Raji (cell line): ENCODE measurements around the gene OS9.

Source experiments
- POLR2A ChIP-seq: IDR thresholded peaks from 2 replicates; pipeline ENCODE4 v1.6.1; 2011; ENCODE audit warnings: low read depth, low read length, control low read depth; ENCODE audit not compliant: insufficient read depth

OS9 gene

DNA sequence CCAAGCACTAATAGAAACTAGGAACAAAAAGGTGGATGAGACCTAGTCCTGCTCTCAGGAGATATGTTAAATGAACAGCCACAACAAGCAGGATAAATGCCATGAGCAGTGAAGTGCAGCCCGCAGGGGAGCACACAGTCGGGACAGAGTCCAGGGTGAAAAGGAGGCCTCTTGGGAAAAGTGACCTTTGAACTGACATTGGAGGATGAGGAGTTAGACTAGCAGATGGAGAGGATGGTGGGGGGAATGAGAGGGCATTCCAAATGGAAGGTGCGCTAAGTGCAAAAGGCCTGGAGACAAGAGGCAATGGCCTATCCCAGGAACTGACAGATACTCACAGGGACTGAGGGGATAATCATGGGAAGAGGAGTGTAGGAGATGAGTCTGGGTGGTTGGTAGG, 4.5 kb downstream of the OS9 start:
- TF ChIP-seq POLR2A = no peak

DNA sequence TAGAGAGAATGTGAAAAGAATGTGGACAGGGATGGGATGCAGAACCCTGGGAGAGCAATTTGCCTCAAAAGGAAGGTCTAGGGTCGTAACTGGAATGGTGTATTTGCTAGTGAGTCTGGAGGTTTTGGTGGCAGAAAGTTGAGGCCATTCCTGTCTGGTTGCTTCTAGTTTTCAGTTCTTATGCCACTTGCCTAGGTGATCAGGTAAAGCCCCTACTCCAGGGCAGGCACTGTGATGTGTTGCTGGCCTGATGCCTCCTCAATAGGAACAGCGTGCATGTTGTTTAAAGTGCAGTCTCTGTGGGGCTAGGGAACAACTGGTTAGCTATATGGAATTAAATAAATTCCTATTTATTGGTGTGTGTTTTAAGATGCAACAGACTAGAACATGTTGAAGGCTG, 6.4 kb downstream of the OS9 start:
- no peak for TF ChIP-seq POLR2A

DNA sequence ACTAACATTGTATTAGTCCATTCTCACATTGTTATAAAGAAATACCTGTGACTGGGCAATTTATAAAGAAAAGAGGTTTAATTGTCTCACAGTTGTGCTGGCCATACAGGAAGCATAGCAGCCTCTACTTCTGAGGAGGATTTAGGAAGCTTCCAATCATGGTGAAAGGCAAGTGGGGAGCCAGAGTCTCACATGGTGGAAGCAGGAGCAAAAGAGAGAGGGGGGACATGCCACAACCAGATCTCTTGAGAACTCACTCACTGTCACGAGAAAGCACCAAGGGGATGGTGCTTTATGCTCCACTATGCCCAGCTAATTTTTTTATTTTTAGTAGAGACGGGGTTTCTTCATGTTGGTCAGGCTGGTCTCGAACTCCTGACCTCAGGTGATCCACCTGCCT, 13.3 kb downstream of the OS9 start:
- TF ChIP-seq POLR2A = no peak

DNA sequence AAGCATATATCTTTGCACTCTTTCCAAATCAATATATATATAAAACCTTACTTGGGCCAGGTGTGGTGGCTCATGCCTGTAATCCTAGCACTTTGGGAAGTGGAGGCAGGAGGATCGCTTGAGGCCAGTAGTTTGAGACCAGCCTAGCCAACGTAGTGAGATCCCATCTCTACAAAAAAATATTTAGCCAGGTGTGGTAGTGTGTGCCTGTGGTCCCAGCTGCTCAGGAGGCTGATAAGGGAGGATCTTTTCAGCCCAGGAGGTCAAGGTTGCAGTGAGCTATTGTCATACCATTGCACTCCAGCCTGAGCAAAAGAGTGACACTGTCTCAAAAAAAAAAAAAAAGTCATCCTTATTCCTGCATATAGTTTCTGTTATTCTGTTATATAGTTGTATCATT, 14.4 kb downstream of the OS9 start:
- TF ChIP-seq POLR2A = no peak

DNA sequence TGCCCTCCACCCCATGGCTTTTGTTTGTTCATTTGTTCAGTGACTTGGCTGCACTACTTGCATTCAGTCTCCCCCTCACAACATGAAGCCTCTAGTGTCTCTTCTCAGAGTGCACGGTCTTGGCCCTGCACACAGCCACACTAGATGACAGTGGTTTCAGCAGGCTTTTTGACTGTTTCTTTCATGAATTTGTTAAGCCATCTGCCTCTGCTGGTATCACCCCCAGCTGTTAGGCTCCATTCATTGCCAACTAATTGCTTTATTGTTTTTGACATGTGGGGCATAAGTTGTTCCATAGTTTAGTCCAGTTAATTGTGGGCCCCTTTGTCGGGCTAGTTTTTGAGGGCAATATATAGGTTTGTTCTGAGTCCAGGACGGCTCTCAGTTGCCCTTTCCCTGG, 18.8 kb downstream of the OS9 start:
- TF ChIP-seq POLR2A = no peak

DNA sequence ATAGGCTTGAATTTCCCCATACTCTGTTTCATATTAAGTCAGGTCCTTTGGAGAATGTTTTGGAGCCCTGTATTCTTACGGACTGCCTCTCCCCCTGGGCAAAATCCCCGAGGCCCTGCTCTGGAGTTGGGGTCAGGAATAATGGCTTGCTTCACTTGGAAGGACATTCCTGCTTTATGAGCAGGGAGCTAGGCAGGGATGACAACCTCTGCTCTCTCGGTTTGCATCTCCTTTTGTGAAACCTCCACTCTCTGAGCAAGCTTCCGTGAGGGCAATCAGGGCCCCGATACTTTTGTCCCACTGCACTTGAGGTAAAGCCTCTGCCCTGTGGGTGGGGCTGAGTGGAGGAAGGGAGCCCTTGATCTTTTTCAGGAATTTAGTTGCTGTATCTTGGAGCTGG, 19.3 kb downstream of the OS9 start:
- no peak for TF ChIP-seq POLR2A

DNA sequence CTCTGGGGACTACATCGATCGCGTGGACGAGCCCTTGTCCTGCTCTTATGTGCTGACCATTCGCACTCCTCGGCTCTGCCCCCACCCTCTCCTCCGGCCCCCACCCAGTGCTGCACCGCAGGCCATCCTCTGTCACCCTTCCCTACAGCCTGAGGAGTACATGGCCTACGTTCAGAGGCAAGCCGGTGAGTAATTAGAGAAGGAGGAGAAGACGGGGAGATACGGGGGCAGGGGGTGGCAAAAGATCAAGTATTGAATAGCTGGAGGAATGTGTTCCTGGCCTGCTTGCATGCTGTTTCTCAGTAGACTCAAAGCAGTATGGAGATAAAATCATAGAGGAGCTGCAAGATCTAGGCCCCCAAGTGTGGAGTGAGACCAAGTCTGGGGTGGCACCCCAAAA, 21.9 kb downstream of the OS9 start:
- TF ChIP-seq POLR2A = no peak

DNA sequence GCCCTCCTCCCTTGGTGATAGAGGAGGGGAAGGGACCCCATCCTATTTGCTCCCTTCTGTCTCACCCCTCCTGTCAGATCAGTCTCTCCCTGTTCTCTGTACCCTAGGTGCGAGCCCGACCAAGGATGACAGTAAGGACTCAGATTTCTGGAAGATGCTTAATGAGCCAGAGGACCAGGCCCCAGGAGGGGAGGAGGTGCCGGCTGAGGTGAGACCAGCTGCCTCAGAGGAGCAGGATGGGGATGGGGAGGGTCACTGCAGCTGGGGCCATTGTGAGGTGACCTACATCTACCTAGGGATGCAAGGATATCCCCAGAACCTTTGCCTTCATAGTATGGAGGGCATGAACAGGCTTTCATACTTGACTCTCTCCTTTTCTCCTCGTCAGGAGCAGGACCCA, 22.4 kb downstream of the OS9 start:
- TF ChIP-seq POLR2A = no peak

DNA sequence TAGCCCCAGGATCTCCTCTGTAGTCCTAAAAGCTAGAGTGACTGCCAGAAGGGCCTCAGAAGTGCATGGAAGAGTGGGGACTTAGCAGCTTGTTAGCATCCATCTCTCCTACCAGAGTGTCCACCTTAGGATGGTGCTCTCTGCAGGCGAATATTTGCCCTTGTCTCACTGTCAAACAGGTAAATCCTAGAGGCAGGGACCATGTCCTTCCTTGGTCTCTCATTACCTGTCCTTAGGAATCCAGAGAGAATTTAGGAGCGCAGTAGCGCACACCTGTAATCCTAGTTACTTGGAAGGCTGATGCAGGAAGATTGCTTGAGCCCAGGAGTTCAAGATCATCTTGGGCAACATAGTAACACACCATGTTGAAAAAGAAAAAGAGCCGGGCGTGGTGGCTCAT, 23.2 kb downstream of the OS9 start:
- TF ChIP-seq POLR2A = no peak

DNA sequence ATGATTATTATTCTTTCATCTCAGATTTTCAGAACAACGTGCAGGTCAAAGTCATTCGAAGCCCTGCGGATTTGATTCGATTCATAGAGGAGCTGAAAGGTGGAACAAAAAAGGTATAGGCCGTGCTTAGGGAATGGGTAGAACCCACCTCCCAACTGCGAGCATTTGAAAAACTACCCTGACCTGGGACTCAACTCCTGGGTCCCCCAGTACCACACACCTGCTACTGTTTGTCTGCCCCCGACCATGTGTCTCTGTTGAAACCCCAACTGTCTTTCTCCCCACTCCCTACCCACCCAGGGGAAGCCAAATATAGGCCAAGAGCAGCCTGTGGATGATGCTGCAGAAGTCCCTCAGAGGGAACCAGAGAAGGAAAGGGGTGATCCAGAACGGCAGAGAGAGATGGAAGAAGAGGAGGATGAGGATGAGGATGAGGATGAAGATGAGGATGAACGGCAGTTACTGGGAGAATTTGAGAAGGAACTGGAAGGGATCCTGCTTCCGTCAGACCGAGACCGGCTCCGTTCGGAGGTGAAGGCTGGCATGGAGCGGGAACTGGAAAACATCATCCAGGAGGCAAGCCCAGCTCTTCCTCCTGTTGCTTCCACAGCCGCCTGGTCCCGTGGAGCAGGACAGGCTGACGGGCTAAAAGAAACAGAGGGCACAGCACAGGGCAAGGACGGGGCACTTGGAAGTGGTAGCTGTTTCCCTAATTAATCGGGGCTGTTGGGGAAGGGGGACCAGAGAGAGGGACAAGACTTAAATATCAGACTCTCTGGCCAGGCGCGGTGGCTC, 24.1 kb downstream of the OS9 start:
- no peak for TF ChIP-seq POLR2A

DNA sequence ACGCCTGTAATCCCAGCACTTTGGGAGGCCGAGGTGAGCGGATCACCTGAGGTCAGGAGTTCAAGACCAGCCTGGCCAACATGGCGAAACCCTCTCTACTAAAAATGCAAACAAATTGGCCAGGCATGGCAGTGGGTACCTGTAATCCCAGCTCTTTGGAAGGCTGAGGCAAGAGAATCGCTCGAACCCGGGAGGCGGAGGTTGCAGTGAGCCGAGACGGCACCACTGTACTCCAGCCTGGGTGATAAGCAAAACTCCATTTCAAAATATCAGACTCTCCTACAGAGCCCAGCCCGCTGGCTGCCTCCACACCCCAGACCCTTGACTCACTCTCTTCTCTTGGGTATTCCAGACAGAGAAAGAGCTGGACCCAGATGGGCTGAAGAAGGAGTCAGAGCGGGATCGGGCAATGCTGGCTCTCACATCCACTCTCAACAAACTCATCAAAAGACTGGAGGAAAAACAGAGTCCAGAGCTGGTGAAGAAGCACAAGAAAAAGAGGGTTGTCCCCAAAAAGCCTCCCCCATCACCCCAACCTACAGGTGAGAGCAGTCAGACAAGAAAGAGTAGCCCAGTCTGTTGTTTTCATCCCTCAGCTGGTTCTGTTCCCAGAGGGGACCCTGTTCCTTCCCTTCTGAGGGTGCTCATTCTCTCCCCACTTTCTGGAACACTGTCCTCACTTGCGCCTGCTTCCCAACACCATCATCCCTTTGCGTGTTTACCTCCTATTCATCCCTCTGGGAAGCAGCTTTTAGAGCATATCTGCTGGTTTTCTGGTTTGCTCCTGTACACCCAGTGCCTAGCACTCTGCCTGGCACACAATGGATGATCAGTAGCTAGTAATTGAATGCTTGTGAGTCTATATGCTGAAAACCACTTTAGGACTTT, 25.0 kb downstream of the OS9 start:
- no peak for TF ChIP-seq POLR2A

DNA sequence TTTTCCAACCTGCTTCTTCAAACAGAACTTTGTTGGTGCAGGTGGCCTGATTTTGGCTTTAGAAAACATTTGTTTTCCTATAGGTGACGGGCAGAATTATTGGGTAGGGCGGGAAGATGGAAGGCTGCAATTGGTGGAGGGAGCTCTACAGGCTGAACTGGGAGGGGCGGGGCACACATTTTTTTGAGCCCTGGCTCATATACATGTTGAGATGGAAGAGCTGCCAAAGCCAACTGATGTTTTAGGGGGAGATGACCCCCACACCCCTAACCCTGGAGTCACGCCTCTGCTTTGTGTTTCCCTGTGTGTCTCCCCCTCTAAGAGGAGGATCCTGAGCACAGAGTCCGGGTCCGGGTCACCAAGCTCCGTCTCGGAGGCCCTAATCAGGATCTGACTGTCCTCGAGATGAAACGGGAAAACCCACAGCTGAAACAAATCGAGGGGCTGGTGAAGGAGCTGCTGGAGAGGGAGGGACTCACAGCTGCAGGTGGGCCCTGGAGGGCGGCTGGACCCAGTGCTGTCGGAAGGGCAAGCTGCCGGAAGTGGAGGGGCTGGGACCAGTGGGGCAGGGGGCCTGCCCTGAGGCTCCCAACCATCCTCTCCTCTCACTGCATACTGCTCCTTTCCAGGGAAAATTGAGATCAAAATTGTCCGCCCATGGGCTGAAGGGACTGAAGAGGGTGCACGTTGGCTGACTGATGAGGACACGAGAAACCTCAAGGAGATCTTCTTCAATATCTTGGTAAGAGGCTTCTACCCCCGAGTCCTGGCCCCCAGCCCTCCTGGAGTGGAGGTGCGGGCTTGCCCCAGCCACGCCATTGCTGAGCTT, 26.1 kb downstream of the OS9 start:
- no peak for TF ChIP-seq POLR2A

DNA sequence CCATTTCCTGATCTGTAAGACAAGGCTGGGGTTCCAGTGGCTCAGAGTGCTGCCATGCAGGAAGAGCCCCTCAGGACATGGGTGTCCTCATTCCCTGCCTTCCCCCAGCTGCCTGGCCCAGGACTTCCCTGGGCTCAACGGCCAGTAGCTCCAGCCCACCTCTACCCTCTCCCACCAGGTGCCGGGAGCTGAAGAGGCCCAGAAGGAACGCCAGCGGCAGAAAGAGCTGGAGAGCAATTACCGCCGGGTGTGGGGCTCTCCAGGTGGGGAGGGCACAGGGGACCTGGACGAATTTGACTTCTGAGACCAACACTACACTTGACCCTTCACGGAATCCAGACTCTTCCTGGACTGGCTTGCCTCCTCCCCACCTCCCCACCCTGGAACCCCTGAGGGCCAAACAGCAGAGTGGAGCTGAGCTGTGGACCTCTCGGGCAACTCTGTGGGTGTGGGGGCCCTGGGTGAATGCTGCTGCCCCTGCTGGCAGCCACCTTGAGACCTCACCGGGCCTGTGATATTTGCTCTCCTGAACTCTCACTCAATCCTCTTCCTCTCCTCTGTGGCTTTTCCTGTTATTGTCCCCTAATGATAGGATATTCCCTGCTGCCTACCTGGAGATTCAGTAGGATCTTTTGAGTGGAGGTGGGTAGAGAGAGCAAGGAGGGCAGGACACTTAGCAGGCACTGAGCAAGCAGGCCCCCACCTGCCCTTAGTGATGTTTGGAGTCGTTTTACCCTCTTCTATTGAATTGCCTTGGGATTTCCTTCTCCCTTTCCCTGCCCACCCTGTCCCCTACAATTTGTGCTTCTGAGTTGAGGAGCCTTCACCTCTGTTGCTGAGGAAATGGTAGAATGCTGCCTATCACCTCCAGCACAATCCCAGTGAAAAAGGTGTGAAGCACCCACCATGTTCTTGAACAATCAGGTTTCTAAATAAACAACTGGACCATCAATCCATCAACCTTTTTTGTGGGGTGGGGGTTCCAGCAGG, 27.0 kb downstream of the OS9 start:
- TF ChIP-seq POLR2A = no peak

DNA sequence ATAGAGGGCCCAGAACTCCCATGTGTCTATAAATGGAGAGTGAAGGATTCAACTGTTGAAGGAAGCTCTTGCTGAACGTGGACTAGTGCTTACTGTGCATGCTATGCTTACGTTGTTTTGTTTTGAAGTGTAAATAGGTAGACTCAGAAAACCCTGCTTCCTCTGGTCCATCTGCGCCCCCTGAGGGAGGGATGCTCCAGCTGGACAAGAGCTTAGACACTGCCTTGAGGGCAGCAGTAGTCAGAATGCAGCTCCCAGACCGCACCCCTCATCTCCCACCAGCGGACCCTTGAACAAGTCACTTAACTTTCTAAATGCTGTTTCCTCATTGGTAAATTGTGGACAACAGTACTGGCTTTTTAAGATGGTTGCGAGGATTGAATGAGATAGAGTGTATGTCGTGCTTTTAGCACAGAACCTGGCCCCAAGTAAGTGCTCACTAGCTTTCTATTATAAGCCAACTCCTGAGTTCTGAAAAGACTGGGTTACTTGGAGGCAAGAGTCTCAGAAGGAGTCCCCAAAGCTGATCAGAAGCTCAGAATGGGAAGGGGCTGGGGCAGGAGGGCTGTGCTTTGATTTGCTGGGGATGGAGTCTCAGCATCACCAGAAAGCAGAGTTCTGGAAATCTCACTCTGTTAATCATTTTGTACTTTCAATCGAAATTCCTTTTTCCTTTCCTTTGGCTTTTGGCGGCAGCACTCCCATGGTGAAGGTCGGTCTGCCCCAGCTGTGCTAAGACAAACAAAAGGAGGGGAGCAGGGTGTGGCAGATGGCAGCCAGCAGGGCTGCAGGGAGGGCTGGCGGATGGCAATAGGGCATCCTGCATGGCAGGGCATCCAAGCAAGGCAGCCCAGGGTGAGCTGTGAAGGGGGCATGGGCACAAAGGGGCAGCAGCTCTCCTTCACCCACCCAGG, 29.0 kb downstream of the OS9 start:
- TF ChIP-seq POLR2A = no peak

DNA sequence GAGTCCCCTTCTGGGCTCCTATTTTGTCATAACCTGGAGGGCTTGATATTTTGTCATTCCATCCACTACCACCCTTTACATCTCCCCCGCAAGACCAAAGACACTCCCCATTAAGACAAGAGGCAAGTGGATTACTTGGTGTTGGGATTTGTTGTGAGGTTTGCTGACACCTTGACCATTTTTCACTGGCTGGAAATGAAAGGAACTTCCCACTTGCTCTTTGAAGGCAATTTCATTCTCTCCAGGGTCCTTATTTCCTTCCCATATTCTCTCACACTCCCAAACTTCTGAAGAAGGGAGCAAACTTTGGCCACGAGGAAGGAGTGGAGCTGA, 29.7 kb downstream of the OS9 start:
- TF ChIP-seq POLR2A = no peak
